Astrocyte of the cerebellum (primary cell): Measurements from ENCODE around the gene ZEB2.

ENCODE experiments used
- DNase-seq: peaks from one replicate; pipeline ENCODE4 v3.0.0-alpha.2; 2011; ENCODE audit warnings: low read depth
- H3K4me3 ChIP-seq: 2 replicates; pipeline ENCODE4 v1.5.1; 2011; ENCODE audit warnings: mild to moderate bottlenecking, low read depth, low read length, moderate library complexity
- CTCF ChIP-seq: IDR thresholded peaks from 2 replicates; pipeline ENCODE4 v1.5.1; 2012; ENCODE audit warnings: low read length, low read depth, moderate library complexity, mild to moderate bottlenecking; ENCODE audit errors: missing control alignments
- in situ Hi-C: cut with HindIII; loops from 2 replicates; pipeline ENCODE4 v1.10.0; 2017; ENCODE audit warnings: low sequenced_read_pairs

ZEB2 gene

DNA sequence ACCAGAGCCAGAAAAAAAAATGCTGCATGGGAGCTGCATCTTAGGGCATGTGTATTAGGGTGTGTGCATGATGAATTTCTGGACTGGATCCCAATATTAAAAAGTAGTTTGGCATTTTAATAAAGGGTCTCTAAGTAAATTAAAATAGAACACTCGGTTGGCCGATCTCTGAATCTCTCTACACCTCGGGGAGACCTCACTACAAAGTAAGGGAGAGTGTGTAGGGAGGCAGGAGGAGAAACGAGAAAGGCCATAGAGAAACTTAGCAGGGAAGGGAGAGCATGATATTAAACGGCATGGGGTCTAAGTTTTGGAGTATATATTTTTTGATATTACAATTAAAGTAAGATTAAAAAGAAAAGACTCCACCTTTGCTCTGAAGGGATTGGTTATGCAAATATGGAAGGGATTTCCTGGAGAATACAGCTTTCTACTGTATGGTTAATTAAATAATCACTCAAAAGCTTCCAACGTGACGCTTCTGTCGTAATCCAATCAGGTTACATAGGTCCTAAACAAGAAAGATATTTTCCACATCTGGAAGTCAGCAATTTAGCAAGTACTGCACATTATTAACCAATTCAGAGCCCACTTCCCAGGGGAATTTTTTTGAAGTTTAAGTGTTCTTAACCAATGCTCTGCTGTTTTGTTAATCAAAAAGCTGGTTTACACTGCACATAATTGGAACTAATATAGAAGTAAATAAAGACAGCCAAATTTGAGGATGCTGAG is 1.0 kb upstream of the ZEB2 start:
- H3K4me3 ChIP-seq = peak overlapping the region; percentile 73
- in situ Hi-C loops = loop anchor here (25.0 kb wide), 1 partner anchor 1241 kb away; no protein-coding TSS in a partner anchor
- no peak for DNase-seq

GRCh38 chr2:144519597-144519933 is 354 bp downstream of the ZEB2 start:
- DNase-seq = no peak
- no peak for TF ChIP-seq CTCF
- in situ Hi-C loops = loop anchor here (25.0 kb wide), 1 partner anchor 1243 kb away; no protein-coding TSS in a partner anchor
- peak overlapping the region; percentile 73 for H3K4me3 ChIP-seq

More for the DNA sequence above, 1.0 kb upstream of the ZEB2 start:
- TF ChIP-seq CTCF = no peak

DNA sequence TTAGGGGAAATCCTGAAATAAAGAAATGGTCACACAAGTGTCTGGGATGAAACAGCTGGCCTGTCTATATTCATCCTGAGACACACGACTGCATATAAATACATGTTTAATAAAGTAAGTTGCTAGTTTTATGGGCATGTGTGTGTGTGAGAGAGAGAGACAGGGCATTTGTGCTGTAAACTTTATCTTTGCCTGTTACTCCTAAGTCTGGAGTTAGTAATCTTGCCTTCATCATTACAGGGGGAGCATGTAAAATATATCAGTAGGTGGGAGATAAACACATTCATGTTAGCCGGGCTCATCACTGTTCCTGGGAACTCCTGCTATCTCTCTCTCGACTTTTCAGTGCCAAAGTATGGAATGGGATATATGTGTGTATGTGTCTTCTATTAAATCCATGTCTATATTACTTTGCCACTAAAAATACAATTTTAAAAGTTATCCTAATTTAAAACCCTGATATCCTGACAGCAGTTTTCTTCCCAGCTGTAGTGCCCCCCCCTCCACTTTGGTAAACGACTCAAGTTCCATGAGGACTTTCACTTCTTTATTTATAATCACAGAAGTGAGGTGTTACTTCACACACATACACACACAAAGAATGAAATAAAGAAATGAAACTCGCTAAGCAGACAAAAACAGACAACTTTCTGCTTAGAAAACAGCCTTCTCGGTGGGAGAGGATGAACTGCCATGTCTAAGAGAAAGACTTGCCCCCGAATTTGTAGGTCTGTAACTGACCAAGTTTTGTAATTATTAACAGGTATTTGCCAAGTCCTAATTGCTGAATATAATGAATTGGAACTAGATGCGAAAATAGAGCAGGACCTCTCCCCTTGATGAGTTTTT is 947 bp downstream of the ZEB2 start:
- peak overlapping the region; percentile 73 for H3K4me3 ChIP-seq
- no peak for TF ChIP-seq CTCF
- no peak for DNase-seq
- in situ Hi-C loops = loop anchor here (25.0 kb wide), 1 partner anchor 1243 kb away; no protein-coding TSS in a partner anchor

- no peak for TF ChIP-seq CTCF
- peak overlapping the region; percentile 73 for H3K4me3 ChIP-seq
- in situ Hi-C loops = loop anchor here (25.0 kb wide), 1 partner anchor 1244 kb away; no protein-coding TSS in a partner anchor
- no peak for DNase-seq
Measured at GRCh38 chr2:144517866-144518747, 1.8 kb downstream of the ZEB2 start.

DNA sequence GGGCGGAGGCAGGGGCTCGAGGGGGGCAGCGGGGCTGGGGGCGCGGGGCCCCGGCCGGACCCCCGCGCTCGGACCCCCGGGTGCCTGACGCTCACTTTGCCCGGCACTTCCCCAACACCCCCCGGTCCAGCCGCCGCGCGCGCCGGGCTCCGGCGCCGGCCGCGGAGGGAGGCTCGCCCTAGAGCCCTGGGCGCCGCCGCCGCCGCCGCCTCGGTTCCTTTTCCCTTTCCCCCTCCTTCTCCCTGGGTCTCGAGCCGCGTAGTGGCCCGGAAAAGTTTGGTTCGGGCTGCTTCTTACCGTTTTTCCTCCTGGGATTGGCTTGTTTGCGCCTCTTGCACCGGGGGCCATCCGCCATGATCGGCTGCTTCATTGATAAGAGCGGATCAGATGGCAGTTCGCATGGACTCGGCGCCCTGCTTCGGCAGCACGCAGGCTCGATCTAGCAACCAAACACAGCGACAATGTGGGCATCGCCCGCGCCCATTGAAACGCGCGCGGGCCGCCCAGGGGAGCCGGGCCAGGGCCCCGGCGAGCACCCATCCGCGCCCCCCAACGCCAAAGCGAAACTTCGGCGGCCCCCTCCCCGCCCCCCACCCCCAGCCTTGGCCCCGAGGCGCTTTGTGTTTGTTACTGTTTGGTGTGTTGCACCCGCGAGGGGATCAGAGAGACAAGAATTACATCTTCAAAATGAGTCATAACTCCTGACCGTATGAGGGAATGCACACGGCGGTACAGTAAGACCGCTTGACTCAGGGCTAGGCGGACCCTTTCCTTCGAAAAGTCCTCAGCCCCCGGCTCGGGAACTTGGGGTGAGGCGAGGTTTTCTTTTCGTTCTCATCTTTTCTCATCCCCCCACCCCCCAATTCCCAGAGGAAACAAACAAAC is 2.7 kb downstream of the ZEB2 start:
- in situ Hi-C loops = loop anchor here (25.0 kb wide), 1 partner anchor 1245 kb away; no protein-coding TSS in a partner anchor
- DNase-seq = peak; percentile 87
- peak overlapping the region; percentile 73 for H3K4me3 ChIP-seq
- no peak for TF ChIP-seq CTCF
